MM.1S (cell line): ENCODE results near the gene PEA15.

Source experiments
- CTCF ChIP-seq: fragments of 300-600 bp; sonication (generic); IDR thresholded peaks from 2 replicates; pipeline ENCODE4 v1.5.1; 2016; ENCODE audit warnings: antibody characterized with exemption, low read length, mixed read lengths
- EZH2phosphoT487 ChIP-seq: fragments of 300-600 bp; sonication (generic); IDR thresholded peaks from 2 replicates; pipeline ENCODE4 v1.6.1; 2018; ENCODE audit warnings: antibody characterized with exemption, low read length

- TF ChIP-seq CTCF (no peak), EZH2phosphoT487 (no peak)
Observed at GRCh38 chr1:160206421-160207117, 1.4 kb downstream of the PEA15 start.
